T-helper 1 cell treated with Interleukin-12 subunit alpha and Interleukin-12 subunit beta and Interleukin-4 antibody, amounts not matched to agents 30 ng/mL and 1 ng/mL, for 36 hours (primary cell): ENCODE data around the gene DCLK2. TPM values are rescaled to one million over a fixed set of nuclear protein-coding genes. Genes with fewer than 3 reads are reported as not detected.

Experiments
- intact Hi-C: fragments of 100-400 bp; cut with micrococcal nuclease; formaldehyde crosslinking; loops from one replicate; pipeline ENCODE4 v1.15.1; 2024
- total RNA-seq: library from RNA; stranded (reverse); gene quantifications from 2 replicates; pipeline ENCODE4 v1.2.3, GENCODE V29; 2022

Gene DCLK2
- total RNA-seq = 0.05 and 0.15 TPM in 2 replicates

- intact Hi-C loops = loop anchor here (1.0 kb wide), 1 partner anchor 96 kb away; no protein-coding TSS in a partner anchor
Measured at GRCh38 chr4:150078041-150078578, at the start of gene DCLK2. Gene DCLK2 (plus strand): TSS chr4:150078445. CDS start chr4:150079028, 583 bp downstream.

GRCh38 chr4:150032541-150032940, 45.7 kb upstream of the DCLK2 start:
- intact Hi-C loops = no loop called here

- intact Hi-C loops = no loop called here
Measured at GRCh38 chr4:150033081-150033480, 45.2 kb upstream of the DCLK2 start.

- intact Hi-C loops = no loop called here
Measured at GRCh38 chr4:150033901-150034300, 44.3 kb upstream of the DCLK2 start.

GRCh38 chr4:150037251-150037856, 40.9 kb upstream of the DCLK2 start:
- intact Hi-C loops = no loop called here

- intact Hi-C loops = no loop called here
Measured at GRCh38 chr4:150038335-150039076, 39.7 kb upstream of the DCLK2 start.

GRCh38 chr4:150039274-150040127, 38.7 kb upstream of the DCLK2 start:
- intact Hi-C loops = no loop called here

- intact Hi-C loops = no loop called here
Measured at GRCh38 chr4:150044517-150044916, 33.7 kb upstream of the DCLK2 start.

GRCh38 chr4:150045410-150045809, 32.8 kb upstream of the DCLK2 start:
- intact Hi-C loops = no loop called here

- intact Hi-C loops = no loop called here
Measured at GRCh38 chr4:150046728-150047217, 31.5 kb upstream of the DCLK2 start.

GRCh38 chr4:150047546-150047945, 30.7 kb upstream of the DCLK2 start:
- intact Hi-C loops = no loop called here

- intact Hi-C loops = no loop called here
Measured at GRCh38 chr4:150049682-150050081, 28.6 kb upstream of the DCLK2 start.

GRCh38 chr4:150050566-150050965, 27.7 kb upstream of the DCLK2 start:
- intact Hi-C loops = no loop called here

GRCh38 chr4:150051111-150051510, 27.1 kb upstream of the DCLK2 start:
- intact Hi-C loops = no loop called here

- intact Hi-C loops = no loop called here
Measured at GRCh38 chr4:150055467-150055866, 22.8 kb upstream of the DCLK2 start.

- intact Hi-C loops = no loop called here
Measured at GRCh38 chr4:150056569-150056968, 21.7 kb upstream of the DCLK2 start.

GRCh38 chr4:150061086-150061776, 17.0 kb upstream of the DCLK2 start:
- intact Hi-C loops = no loop called here

GRCh38 chr4:150063128-150063527, 15.1 kb upstream of the DCLK2 start:
- intact Hi-C loops = no loop called here

- intact Hi-C loops = no loop called here
Measured at GRCh38 chr4:150065740-150066139, 12.5 kb upstream of the DCLK2 start.

GRCh38 chr4:150067859-150068258, 10.4 kb upstream of the DCLK2 start:
- intact Hi-C loops = no loop called here
